Panc1 (cell line): ENCODE data around the gene UCN3. TPM values are rescaled to one million over a fixed set of nuclear protein-coding genes. Genes with fewer than 3 reads are reported as not detected.

ENCODE experiments used
- ATAC-seq: fragments of 200-7000 bp; cut with Tn5 transposase; 2 replicates; pipeline ENCODE4 v1.9.1; 2020; ENCODE audit warnings: mild to moderate bottlenecking, moderate library complexity
- BruUV-seq: library from RNA; stranded (reverse); fragments of 400-500 nt; replicated peaks from 2 replicates; lab custom pipeline; 2021; lab: Mats Ljungman, UMichigan
- CTCF ChIA-PET: fragments of 300-600 bp; sonication (Branson Sonifier 250); formaldehyde crosslinking; loops from one replicate; lab custom pipeline; 2022; ENCODE audit warnings: antibody characterized with exemption; lab: Charles Lee
- POLR2A ChIA-PET: fragments of 300-600 bp; sonication (Branson Sonifier 250); formaldehyde crosslinking; loops from one replicate; lab custom pipeline; 2022; ENCODE audit warnings: antibody characterized with exemption; lab: Charles Lee
- DNase-seq: peaks from one replicate; pipeline ENCODE4 v3.0.0-alpha.2; 2010; ENCODE audit warnings: low read depth, low spot score
- H3K27ac ChIP-seq: 2 replicates; pipeline ENCODE4 v1.5.1; 2011; ENCODE audit warnings: mild to moderate bottlenecking, low read length, inconsistent platforms
- H3K27me3 ChIP-seq: fragments of 200-500 bp; sonication (Bioruptor generic); 2 replicates; pipeline ENCODE4 v1.6.0; 2014; ENCODE audit warnings: low read length, inconsistent platforms; ENCODE audit not compliant: control insufficient read depth, insufficient read depth
- H3K36me3 ChIP-seq: fragments of 200-500 bp; sonication (Bioruptor generic); 2 replicates; pipeline ENCODE4 v1.5.1; 2014; ENCODE audit warnings: inconsistent platforms, mild to moderate bottlenecking, low read length, moderate library complexity; ENCODE audit not compliant: control insufficient read depth, insufficient read depth
- H3K4me1 ChIP-seq: 2 replicates; pipeline ENCODE4 v1.5.1; 2011; ENCODE audit warnings: inconsistent platforms, mild to moderate bottlenecking, low read length, moderate library complexity; ENCODE audit not compliant: control insufficient read depth, insufficient read depth
- H3K4me3 ChIP-seq, 2 experiments: 2 replicates each; pipeline ENCODE4 v1.5.1; 2011 to 2012; ENCODE audit warnings: low read depth in 2 of 2, low read length in 2 of 2, mild to moderate bottlenecking in 2 of 2, inconsistent platforms in 1 of 2, moderate library complexity in 1 of 2
- H3K9me3 ChIP-seq: fragments of 200-500 bp; sonication (Bioruptor generic); 2 replicates; pipeline ENCODE4 v1.5.1; 2014; ENCODE audit warnings: low read depth, mild to moderate bottlenecking, inconsistent platforms, low read length, moderate library complexity; ENCODE audit not compliant: control insufficient read depth, insufficient read depth
- POLR2AphosphoS5 ChIP-seq: IDR thresholded peaks from 2 replicates; pipeline ENCODE4 v1.6.1; 2012; ENCODE audit warnings: mild to moderate bottlenecking, low read depth, low read length, moderate library complexity
- SIN3A ChIP-seq: IDR thresholded peaks from 2 replicates; pipeline ENCODE4 v1.6.1; 2012; ENCODE audit warnings: low read depth, mild to moderate bottlenecking, low read length, moderate library complexity, borderline replicate concordance; ENCODE audit not compliant: insufficient read depth
- TCF7L2 ChIP-seq: IDR thresholded peaks from 2 replicates; pipeline ENCODE4 v1.6.1; 2011; ENCODE audit warnings: mild to moderate bottlenecking, low read depth, low read length, inconsistent platforms
- in situ Hi-C: cut with HindIII; loops from 2 replicates; pipeline ENCODE4 v1.10.0; 2016; ENCODE audit warnings: low sequenced_read_pairs, low pct_unique_long_range_greater_than_20kb
- intact Hi-C: fragments of 100-400 bp; cut with micrococcal nuclease; formaldehyde crosslinking; loops from one replicate; pipeline ENCODE4 v1.10.0; 2022; ENCODE audit not compliant: unreplicated experiment
- total RNA-seq: library from RNA; stranded (reverse); gene quantifications from one replicate; pipeline ENCODE4 v1.2.1, GENCODE V29; 2021; ENCODE audit not compliant: unreplicated experiment
- TF ChIP-seq, protein P1 (sequence below), 2 experiments: IDR thresholded peaks; 2 replicates each; pipeline ENCODE4 v1.6.1; 2011 to 2012; ENCODE audit warnings: low read depth in 2 of 2, control low read depth in 1 of 2, low read length in 1 of 2, mild to moderate bottlenecking in 1 of 2, moderate library complexity in 1 of 2; ENCODE audit not compliant: insufficient read depth in 1 of 2
- TF ChIP-seq, protein P2 (sequence below): fragments of 450-650 bp; IDR thresholded peaks from 2 replicates; pipeline ENCODE4 v1.5.1; 2017; ENCODE audit warnings: mild to moderate bottlenecking

Gene UCN3
- total RNA-seq, 1 experiment from 2014 or later = not detected

DNA sequence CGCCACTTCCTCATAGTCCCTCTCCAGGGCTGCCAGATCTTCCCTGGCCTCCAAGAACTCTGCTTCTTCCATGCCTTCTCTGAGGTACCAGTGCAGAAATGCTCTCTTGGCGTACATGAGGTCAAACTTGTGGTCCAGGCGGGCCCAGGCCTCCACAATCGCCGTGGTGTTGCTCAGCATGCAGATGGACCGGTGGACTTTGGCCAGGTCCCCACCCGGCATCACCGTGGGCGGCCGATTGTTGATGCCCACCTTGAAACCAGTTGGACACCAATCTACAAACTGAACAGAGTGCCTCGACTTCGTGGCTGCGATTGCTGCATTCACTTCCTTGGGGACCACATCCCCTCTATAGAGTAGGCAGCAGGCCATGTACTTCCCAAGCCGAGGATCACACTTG is 28.8 kb downstream of the UCN3 start:
- TF ChIP-seq POLR2AphosphoS5 (no peak), TCF7L2 (no peak), SIN3A (no peak)
- TF ChIP-seq, protein P1, sequence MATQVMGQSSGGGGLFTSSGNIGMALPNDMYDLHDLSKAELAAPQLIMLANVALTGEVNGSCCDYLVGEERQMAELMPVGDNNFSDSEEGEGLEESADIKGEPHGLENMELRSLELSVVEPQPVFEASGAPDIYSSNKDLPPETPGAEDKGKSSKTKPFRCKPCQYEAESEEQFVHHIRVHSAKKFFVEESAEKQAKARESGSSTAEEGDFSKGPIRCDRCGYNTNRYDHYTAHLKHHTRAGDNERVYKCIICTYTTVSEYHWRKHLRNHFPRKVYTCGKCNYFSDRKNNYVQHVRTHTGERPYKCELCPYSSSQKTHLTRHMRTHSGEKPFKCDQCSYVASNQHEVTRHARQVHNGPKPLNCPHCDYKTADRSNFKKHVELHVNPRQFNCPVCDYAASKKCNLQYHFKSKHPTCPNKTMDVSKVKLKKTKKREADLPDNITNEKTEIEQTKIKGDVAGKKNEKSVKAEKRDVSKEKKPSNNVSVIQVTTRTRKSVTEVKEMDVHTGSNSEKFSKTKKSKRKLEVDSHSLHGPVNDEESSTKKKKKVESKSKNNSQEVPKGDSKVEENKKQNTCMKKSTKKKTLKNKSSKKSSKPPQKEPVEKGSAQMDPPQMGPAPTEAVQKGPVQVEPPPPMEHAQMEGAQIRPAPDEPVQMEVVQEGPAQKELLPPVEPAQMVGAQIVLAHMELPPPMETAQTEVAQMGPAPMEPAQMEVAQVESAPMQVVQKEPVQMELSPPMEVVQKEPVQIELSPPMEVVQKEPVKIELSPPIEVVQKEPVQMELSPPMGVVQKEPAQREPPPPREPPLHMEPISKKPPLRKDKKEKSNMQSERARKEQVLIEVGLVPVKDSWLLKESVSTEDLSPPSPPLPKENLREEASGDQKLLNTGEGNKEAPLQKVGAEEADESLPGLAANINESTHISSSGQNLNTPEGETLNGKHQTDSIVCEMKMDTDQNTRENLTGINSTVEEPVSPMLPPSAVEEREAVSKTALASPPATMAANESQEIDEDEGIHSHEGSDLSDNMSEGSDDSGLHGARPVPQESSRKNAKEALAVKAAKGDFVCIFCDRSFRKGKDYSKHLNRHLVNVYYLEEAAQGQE (IDR thresholded peaks at IDR 0.05; ENCODE audit: insufficient read depth in 1 of 2, low read depth in 2 of 2, low read length in 1 of 2) = no peak
- TF ChIP-seq, protein P2, sequence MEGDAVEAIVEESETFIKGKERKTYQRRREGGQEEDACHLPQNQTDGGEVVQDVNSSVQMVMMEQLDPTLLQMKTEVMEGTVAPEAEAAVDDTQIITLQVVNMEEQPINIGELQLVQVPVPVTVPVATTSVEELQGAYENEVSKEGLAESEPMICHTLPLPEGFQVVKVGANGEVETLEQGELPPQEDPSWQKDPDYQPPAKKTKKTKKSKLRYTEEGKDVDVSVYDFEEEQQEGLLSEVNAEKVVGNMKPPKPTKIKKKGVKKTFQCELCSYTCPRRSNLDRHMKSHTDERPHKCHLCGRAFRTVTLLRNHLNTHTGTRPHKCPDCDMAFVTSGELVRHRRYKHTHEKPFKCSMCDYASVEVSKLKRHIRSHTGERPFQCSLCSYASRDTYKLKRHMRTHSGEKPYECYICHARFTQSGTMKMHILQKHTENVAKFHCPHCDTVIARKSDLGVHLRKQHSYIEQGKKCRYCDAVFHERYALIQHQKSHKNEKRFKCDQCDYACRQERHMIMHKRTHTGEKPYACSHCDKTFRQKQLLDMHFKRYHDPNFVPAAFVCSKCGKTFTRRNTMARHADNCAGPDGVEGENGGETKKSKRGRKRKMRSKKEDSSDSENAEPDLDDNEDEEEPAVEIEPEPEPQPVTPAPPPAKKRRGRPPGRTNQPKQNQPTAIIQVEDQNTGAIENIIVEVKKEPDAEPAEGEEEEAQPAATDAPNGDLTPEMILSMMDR = no peak
- in situ Hi-C loops (no loop called here), intact Hi-C loops (no loop called here)
- BruUV-seq = no TSS peak
- H3K27ac ChIP-seq = no peak overlapping the region
- H3K9me3 ChIP-seq = peaks cover 15% of the 10 kb centered on the region; the same call in 1 of the 2 replicates
- ATAC-seq (no peak), DNase-seq (no peak)
- no peaks in the 10 kb centered on the region for H3K27me3 ChIP-seq
- ChIA-PET POLR2A (no interaction called here), CTCF (no interaction called here)
- H3K4me1 ChIP-seq = no peaks in the 10 kb centered on the region
- H3K36me3 ChIP-seq = no peaks in the 10 kb centered on the region
- no peak overlapping the region for H3K4me3 ChIP-seq

DNA sequence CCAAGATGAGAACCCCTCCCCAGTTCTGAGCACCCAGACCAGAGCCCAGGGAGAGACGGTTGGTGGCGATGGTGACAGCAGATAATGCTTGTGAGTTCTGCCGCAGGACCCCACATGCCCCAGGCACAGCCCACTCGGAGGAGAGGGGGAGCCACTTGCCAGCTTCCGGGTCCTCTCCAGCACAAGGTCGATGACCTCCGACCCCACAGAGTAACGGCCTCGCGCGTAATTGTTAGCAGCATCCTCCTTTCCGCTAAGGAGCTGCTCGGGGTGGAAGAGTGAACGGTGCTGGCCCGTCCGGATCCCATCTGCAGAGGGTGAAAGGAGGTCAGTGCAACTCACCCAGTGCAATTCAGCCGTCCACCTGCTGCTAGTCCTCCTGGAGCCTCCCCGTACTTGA is 30.4 kb downstream of the UCN3 start:
- peaks cover 11% of the 10 kb centered on the region; the same call in 1 of the 2 replicates for H3K9me3 ChIP-seq
- TF ChIP-seq, protein P1 (IDR thresholded peaks at IDR 0.05; ENCODE audit: insufficient read depth in 1 of 2, low read depth in 2 of 2, low read length in 1 of 2) = no peak
- TF ChIP-seq POLR2AphosphoS5 = no peak
- TF ChIP-seq, protein P2 = no peak
- TF ChIP-seq TCF7L2 = no peak
- no peak for TF ChIP-seq SIN3A
- no peaks in the 10 kb centered on the region for H3K36me3 ChIP-seq
- ATAC-seq (no peak), DNase-seq (no peak)
- no peaks in the 10 kb centered on the region for H3K4me1 ChIP-seq
- ChIA-PET POLR2A (no interaction called here), CTCF (no interaction called here)
- in situ Hi-C loops = no loop called here
- no TSS peak for BruUV-seq
- H3K4me3 ChIP-seq = no peak overlapping the region
- intact Hi-C loops = no loop called here
- no peak overlapping the region for H3K27ac ChIP-seq
- H3K27me3 ChIP-seq = no peaks in the 10 kb centered on the region
